Tongue (tissue), 2 donors: Measurements from ENCODE around the gene CERS6. TPM values are rescaled to one million over a fixed set of nuclear protein-coding genes. Genes with fewer than 3 reads are reported as not detected.
"Not testable (repeated sequence)": the region's sequence is repeated elsewhere in the genome, so short reads cannot be mapped to it uniquely, and the experiment has no call there.

Experiments
- DNase-seq: peaks from one replicate; pipeline ENCODE4 v3.0.0-alpha.2; 2015
- total RNA-seq: library from RNA; depleted of rRNA; stranded (reverse); fragments of >200 nt; gene quantifications from one replicate; pipeline ENCODE4 v1.2.3, GENCODE V29; 2014

CERS6 gene
- total RNA-seq, 1 donor from 2014 or later, result 49.6 TPM

DNA sequence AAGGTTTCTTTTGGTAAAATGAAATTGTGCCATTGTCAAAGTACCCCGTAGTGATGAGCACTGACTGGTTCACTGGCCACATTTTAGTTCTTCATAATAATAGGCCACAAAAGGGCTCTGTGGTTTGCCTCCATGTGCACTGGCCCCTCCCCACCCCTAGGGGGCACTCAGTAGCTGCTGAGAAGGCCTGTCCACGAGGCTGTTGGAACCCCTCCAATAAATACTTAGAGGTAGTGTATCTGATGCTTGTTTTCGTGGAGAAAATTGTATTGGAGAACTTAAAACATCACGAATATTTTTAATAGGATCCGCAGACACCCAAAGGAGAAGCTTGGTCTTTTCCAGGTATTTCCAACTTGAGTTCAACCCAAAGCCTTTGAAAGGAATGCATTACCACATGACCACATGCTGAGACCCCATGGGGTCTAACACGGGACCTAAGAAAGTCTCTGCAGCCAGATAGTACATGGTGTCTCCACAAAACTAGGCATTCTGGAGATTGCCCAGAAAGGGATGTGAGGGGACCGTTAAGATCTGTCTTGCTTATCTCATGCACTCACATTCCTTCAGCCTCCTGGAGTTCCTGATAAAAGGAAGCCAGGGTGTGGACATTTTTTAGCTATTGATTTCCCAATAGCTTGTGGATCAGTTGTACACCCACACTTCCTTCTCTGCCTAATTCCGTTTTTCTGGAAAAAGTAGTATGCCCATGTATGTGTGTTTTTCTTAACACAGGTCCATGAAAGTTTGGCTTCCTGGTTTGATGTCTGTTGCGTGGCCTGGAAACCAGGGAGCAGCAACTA, 317.8 kb downstream of the CERS6 start:
- DNase-seq, result peak; percentile 43

DNA sequence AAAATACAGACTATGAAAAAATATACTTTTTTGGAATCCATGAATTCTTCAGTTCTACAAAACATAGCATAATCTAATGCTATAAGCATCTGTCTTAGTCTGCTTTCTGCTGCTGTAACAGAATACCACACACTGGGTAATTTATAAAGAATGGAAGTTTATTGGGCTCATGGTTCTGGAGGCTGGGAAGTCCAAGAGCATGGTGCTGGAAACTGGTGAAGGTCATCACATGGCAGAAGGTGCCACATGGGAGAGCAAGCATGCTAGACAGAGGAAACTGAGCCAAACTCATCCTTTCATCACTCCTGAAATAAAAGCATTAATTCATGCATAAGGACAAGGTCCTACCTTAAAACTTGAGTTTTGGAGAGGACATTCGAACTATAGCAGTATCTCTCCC, 319.8 kb downstream of the CERS6 start:
- DNase-seq, result no peak

DNA sequence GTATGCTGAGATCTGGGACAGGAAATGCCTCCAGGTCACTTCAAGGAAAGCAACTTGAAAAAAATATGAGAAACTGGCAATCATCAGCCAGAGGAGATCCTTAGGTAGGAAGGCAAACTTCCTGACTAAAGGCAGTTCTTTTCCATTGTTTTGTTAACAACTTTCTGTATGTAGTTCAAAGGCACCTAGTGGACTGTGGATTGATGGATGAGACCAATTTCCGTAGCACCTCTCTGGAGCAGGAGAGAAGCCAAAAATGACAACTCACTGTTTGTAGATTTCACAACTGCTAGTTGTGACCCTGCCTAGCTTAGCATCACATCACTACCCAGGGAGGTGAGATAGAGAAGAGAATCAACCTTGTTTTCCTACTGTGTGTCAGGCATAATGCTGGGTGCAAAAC, 324.6 kb downstream of the CERS6 start:
- no peak for DNase-seq

DNA sequence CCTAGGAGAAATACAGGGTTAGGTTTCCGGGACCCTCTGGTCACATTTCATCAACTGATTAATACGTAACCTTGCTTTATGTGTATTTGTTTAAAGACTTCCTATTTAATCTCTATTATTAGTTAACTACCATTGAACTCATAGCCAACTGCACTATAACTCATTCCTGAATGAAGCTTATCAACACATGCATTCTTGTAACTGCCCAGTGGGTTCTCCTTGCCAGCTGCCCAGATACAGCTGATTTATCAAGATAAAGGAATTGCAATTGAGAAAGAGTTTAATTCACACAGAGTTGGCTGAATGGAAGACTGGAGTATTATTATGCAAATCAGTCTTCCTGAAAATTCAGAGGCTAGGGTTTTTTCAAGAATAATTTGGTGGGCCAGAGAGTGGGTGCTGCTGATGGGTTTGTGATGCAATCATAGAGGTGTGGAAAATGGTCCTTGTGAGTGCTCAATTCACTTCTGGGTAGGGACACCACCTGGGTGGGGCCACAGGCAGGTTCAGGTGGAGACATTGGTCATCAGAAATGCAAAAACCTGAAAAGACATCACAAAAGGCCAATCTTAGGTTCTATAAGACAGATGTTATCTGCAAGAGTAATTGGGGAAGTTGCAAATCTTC, 325.2 kb downstream of the CERS6 start:
- DNase-seq, result no peak

DNA sequence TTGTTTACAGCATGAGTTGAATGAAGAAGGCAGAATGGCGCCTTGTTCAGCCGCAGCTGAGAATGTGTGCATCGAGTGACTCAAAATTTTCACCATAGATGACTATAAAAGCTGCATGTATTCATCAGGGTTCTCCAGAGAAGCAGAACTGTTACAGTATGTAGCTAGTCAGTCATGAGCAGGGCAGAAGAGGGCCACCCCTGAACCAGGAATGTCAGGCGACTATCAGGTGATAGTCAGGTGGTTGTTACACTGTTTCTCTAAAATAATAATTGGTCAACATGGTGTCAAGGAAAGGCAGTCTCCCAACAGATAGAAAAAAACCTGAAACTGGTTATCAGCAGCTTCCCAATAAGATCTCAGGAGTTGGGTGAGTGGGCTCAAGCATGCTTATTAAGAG, 326.2 kb downstream of the CERS6 start:
- no peak for DNase-seq

DNA sequence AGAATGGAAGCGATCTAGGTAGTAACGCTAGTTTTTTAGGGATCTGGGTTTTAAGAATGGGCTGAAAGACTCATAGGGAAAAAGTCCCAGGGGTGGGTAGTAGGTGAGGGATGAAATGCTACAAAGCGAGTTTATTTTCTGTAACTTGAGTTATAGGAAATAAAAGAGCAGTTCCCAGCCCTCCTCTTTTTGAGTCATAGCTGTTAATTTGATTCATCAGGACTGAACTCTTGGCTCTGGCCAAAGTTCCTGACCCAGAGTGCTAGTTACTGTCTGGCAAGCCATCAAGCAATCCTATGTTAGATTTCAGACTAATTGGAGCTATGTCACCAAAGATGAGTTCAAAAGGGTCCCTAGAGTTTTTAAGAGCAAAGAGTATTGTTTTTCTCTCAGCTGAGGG, 328.9 kb downstream of the CERS6 start:
- no peak for DNase-seq

DNA sequence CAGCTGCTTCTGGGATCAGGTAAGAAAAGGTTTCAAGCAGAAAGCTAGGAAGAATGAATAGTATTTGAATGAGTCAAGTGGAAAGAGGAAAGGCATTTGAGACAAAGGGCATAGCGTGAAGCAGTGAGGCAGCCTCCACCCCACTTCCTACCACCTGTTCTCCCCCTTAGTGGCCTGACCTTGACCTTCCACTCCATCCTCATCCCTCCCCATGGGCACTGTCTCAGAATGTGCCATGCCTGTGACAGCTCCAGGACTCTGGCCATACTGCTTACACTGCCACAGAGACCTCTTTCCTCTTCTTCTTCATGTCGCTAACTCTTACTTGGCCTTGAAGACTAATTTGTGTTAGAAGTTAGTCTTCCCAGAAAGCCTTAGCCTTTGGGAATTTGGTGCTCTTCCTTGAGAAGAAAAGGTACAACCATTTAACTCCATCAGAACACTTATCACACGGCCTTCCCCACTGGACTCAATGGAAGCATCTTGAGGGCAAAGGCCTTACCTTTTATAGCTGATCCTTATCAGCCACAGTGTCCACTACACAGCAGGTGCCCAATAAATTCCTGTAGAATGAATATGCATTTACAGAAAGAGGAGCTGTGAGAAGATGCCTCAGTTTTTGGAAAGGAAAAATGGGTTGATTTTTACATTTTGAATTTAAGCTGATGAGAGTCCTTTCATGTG, 331.2 kb downstream of the CERS6 start:
- DNase-seq, result no peak

DNA sequence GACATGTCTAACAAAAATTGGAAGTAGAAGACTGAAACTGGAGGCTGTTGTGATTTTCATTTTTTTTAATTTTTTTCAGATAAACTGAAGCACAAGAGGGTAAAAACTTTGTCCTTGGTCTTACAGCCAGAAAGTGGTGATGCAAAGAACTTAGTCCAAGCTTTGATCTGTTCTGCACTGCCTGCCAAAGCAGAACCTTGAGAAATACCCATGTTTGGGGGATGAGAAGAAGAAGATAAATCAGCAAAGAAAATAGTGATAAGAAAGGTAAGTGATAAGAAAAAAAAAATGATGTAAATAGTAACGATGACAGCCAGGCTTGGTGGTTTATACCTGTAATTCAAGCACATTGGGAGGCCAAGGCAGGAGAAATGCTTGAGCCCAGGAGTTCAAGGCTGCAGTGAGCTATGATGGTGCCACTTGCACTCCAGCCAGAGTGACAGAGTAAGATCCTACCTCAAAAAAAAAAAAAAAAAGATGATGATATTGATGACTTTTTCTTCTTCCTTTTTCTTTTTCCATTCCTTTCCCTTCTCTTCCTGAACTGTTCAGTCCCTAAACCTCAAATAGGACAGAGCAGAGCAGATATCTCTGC, 331.8 kb downstream of the CERS6 start:
- no peak for DNase-seq

DNA sequence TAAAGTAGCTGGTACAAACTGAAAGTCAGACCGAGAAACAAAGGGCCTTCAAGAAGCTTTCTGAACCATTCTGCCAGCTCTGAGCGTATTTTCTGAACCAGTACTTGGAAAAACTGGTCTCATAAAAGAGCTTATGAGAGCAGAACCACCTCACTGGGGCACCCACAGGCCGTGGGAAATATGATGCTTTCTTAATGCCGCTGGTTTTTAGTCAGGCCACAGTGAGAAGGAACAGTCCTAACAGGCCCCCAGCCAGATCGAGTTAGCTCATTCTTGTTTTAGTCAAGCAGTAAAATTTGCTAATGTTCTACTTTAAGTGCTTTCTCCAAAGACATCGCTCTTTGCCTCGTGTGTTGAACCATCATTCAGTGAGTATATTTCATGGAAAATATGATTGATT, 333.7 kb downstream of the CERS6 start:
- DNase-seq, result no peak

DNA sequence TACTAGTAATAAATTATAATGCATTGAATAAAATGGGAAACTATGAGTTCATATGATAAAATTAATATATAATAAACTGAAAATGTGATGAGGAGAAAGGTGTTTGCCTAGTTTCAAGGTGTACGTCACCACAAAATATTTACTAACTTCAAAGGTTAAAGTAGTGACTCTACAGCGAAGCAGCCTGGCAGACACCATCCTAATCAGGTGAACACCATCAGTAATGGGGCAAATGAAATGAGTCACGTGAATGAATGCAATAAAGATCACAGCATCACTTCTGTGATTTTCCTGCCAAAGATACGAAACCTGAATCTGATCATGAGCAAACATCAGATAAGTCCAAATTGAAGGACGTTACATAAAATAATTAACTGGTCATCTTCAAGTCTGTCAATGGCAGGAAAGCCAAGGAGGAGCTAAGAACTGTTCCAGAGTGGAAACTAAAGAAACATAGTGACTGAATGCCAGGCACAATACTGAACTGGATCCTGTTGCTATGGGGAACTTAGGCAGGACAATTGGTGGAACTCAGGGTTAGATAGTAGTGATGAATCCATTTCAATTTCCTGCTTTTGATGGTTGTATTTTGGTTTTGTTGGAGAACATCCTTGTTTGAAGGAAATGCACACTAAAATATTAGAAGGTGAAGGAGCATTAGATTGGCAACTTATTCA, 334.3 kb downstream of the CERS6 start:
- DNase-seq, result no peak

DNA sequence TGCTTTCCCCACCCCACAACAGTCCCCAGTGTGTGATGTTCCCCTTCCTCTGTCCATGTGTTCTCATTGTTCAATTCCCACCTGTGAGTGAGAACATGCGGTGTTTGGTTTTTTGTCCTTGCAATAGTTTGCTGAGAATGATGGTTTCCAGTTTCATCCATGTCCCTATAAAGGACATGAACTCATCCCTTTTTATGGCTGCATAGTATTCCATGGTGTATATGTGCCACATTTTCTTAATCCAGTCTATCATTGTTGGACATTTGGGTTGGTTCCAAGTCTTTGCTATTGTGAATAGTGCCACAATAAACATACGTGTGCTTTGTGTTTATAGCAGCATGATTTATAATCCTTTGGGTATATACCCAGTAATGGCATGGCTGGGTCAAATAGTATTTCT, 335.1 kb downstream of the CERS6 start:
- DNase-seq, result not testable (repeated sequence)

DNA sequence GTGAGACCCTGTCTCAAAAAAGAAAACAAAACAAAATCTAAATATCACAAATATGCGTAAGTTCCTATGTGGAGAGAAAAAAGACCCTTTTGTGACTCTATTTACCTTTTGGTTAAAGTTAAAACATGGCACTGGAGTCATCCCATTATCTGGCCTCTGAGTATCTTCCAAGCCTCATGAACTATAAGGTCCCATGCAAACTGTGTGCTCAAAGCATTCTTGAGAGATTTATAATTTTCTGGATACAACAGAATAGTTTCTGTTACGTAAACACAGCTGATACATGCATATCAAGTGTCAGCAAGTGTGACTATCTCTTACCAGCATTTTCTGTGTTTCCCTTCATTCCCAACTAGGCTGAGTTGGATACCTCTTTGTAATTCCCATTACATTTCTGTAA, 337.5 kb downstream of the CERS6 start:
- no peak for DNase-seq

DNA sequence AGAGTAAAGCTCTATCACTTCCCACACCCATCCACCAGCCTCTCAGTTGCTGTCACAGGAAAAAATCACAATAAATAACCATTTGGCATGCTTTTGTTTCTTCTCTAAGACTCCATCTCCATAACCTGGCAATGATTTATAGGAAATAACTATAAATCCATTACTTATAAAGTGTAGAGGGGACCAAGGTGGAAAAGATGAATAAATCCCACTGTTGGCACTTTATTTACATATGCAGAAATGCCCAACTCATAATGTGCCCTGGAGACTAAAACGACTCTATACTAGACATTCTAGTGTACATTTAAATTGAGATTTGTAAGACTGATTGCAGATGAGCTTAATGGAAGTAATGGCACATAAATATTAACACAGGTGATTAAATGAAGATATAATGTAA, 338.9 kb downstream of the CERS6 start:
- DNase-seq, result no peak

DNA sequence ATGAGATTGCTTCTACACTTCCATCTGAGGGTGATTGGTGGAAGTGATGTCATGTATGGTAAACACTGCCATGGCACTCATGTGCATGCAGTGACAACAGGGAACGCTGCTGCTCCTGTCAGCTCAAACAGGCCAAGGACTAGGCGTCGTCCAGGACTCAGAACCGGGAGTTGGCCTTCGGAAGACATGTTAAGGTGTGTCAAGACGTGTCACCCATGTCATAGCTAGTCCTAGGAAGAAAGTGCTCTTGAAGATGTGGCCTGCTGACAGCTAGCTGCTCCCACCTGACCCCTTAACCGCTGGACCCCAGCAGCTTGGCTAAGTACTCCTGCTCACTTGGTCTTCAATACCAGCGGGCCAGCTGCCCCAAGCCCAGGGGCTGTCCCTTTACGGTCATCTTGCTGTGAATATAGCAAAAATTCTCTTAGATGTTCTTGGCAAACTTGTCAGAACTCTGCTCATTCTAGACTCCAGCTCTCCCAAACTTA, 340.1 kb downstream of the CERS6 start:
- DNase-seq, result no peak

DNA sequence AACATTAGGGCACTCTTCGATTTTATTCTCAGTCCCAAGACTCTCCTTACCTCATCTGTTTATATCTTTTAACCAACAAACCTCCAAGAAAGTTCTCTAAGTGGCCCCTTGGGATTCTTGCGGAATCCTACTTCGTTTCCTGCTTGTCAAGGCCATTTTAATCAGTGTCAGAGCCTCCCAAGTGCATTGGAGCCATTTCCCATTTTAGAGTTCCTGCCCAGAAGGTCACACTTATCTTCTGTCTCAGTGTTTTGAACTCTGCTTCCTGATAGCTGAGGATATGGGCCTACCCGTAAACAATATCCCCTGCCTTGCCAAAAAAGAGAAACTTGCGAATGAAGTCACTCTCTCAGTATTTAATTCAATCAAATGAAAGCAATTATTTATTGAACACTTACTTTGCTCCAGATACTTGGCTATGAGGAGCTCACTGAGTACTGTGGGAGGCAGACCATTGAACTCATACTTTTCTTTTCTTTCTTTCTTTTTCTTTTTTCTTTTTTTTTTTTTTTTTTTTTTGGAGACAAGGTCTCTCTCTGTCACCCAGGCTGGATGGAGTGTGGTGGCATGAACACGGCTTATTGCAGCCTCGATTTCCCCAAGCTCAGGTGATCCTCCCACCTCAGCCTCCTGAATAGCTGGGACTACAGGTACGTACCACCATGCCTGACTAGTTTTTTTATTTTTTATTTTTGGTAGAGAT, 340.7 kb downstream of the CERS6 start:
- no peak for DNase-seq

DNA sequence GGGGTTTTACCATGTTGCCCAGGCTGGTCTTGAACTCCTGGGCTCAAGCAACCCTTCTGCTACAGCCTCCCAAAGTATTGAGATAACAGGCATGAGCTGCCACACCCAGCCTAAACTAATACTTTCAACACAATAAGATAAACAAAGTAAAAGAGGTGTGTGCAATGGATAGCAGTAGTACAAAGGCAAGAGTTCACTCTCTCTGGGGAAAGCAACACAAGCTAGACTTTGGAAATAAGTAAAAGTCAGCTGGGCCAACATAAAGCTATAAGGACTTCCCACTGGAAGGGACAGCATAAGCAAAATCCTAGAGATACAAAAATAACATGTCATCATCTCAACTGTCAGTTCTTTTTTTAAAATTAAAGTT, 341.2 kb downstream of the CERS6 start:
- no peak for DNase-seq

DNA sequence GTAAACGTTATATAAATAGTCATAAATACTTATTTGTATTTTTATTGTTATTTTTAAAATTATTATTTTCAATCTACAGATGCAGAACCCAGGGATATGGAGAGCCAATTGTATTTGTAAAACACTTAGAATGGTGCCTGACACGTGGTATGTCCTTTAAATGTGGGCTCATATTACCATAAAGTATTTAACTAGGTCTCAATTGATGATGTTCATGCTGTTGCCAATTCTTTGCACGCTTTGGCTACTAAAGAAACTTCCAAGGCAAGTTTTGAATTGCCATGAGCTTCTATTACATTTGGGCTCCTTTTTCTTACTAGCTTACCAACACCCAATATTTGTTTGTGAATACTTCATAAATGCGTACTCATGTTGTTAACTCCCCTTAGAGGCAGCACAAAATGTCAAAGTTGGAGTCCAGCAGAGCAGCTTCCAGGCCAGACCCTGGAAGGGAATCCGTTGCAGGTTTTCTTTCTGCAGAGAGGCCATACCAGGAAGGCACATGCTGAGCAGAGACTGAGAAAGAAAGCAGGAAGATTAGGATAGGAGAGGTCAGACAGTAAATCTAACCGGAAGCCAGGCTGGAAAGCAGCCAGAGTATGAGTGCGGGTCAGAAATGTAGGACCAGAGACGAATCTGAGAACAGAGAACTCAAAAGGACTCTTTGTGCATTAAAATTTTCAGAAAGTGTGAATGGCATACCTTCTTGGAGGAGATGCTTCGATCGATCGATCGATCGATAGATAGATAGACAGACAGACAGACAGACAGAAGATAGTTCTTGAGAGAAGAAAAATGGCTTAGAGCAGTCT, 342.2 kb downstream of the CERS6 start:
- DNase-seq, result no peak

DNA sequence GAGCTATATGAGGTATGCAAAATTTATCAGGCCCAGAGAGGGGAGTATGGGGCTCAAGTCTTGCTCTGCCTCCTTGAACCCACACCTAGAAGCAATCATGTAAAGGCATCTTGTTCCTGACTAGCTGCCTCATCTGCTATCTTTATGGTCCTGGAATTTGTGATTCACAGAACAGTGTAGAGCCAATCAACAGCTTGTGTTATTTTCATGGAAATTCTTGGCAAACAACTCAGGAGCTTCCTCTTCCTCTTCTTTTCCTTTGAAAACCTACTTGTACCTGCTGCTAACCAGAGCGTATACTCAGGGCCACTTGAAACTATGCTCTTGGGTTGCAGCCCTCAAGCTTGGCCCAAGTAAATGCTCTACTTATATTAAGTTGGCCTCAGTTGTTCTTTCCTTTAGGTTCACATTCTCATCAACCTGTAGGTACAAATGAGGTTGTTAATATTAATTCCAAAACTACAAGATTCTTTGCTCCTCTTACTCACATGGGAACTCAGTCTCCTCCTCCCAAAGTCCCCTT, 342.9 kb downstream of the CERS6 start:
- DNase-seq, result no peak

DNA sequence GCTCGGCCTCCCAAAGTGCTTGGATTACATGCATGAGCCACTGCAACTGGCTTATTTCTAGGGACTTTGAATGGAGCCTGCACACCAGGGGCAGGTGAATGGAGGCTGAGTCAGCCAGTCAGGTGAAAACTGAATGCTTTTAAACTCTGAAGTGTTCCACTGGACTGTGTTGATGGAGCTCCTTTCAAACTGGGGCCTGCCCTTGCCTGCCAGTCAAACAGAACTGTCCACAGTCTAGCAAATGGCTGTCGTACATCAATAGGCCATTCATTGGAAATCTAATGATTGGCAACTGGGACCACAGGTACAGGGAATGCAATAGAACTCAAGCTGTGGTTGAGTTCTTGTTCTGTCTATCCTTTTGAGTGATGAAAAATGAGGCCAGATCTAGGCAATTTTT, 345.4 kb downstream of the CERS6 start:
- DNase-seq, result no peak
